ENCODE measurements around the gene KMT5C.

The KMT5C gene

DNA sequence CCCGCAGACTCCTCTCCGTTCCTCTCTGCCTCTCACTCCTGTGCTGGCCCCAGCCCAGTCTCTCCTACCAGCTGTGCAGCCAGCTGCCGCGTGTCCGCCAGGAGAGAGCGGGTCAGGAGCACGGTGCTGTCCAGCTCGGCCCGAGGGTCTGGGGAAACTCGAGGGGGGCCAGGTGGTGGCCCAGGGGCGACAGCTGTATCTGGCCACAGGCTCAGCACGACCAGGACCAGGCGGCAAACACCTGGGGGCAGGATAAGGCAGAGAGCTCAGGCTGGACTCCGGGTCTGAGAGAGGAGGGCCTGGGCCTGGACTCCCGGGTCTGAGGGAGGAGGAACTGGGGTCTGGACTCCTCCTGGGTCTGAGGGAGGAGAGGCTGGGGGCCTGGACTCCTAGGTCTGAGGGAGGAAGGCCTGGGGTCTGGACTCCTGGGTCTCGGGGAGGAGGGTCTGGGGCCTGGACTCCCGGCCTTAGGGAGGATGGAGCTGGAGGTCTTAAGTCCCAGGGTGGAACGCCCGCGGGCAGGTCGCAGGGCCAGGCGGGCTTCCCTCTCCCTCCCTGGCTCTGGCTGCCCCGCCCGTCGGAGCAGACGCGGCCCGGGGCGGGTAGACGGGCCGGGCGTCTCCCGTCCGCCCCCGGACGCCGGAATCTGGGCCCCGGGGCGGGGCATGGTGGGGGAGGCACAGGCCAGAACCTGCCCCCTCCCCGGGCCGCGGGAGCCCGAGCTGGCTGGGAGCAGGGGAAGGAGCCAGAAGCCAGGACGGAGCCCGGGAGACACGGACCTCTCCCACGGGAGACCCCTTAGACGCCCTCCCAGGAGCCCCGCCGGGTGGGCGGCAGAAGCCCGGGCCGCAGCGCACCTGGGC, 29.3 kb downstream of the KMT5C start:
- peak; percentile 79 for DNase-seq (ENCODE audit: low spot score)

DNA sequence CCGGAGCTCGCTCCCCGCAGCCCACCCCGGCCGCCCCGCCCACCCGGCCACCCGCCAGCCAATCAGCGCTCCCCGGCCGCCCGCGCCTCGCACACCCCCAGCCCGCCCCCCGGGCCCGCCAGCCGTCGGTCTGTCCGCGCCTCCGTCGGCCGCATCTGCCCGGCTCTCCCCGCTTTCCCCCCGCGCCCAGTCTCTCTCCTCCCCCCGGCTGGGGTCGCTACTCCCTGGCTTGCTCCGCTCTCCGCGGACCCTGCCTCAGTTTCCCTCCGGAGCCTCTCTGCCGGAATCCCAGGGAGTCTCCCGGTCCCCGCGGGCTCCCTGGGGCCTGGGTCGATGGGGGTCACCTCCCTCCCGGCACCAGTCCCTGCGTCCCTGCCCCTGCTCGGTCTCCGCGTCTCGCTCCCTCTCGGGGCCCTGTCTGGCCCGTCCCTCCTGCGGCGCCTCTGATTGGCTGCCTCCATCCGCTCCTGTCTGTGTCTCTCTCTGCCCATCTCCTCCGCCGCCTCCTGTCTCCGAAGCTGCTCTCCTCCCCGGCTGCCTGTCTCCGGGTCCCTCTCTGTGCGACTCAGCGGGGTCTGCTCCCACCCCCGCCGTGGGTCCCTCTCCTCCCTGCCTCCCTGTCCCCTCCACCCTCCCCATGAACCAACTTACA, 30.1 kb downstream of the KMT5C start:
- DNase-seq (ENCODE audit: low spot score), result peak; percentile 93

DNA sequence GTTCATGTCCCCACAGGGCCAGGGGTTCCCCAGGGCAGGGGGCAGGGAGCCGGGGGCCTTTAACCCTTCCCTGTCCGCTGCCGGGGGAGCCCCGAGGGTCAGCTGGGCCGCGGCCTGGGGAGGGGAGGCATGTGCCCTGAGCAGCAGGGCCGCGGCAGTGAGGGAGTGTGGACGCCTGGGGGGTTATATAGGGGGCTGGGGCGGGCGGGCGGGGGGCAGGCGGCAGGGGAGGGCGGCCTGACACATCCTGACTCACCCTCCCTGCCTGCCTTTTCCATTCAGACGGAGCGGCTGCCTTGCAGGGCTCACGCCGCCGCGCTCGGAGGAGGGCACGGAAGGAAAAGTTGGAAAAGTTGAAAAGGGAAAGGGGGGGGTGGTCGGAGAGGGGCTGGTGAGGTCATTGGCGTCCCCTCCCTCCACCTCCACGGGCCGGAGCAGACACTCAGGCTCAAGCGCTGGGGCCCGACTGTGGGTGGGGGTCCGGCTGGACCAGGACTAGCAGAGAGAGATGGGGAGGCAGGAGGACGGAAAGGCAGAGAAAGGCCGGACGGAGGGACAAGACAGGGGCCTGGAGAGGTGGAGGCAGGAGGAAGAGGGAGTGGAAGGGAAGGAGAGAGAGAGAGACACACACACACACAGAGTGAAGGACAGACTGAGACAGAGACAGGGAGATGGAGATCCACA, 30.8 kb downstream of the KMT5C start, which contains the start of gene IL11:
TSS of gene IL11 (minus strand) at position 159 of the 684 bp plus-strand sequence. CDS start at position 6, 153 bp downstream.
- DNase-seq (ENCODE audit: low spot score), result no peak

DNA sequence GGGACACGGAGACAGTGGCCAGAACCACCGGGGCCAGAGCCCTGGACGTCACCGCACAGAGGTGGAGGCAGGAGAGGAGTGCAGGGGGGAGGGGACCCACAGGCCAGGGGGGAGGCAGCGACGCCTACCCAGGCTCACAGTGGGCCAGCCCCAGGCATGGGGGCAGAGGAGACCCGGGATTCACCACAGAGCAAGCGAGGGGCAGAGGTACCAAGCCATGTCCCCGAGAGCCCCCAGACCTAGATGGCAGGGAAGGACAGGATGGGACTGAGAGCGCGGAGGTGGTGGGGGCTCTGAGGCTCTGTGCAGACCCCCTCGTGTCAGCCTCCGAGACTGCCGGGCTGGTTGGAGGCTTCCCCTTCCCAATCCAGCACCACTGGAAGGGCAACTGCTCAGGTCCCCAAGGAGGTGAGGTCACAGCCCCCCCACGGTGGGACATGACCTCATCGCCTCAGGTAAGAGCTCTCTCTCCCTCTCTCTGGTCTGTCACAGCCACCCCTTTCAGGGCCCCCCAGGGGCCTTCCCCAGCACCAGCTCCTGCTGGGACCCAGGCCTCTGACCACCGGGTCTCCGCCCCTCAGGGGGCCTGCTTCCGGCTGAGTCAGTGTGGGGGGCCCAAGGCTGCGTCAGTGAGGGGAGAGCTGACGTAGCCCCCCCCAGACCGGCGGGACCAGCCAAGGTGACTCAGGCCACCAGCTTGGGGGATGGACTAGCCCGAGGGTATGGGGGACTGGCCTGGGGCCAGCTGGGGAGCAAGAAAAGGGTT, 32.8 kb downstream of the KMT5C start:
- DNase-seq (ENCODE audit: low spot score), result no peak

DNA sequence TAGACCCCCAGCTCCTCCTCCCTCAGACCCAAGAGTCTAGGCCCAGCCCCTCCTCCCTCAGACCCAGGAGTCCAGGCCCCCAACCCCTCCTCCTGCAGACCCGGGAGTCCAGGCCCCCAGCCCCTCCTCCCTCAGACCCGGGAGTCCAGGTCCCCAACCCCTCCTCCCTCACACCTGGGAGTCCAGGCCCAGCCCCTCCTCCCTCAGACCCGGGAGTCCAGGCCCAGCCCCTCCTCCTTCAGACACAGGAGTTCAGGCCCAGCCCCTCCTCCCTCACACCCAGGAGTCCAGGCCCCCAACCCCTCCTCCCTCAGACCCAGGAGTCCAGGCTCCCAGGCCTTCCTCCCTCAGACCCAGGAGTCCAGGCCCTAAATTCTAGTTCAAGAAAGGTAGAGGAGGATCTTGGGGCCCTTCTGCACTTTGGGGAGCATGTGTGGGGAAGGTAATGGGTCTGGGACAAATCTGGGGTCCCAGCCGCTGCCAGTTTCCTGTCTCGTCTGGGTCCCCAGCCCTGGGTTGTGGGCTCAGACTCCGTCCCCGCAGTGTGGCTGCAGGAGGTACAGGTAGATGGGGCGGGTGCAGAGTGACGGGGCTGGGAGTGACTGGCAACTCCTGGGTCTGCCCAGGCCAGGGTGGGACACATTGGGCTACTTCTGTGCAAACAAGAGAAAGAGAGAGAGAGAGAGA, 33.8 kb downstream of the KMT5C start:
- no peak for DNase-seq (ENCODE audit: low spot score)

DNA sequence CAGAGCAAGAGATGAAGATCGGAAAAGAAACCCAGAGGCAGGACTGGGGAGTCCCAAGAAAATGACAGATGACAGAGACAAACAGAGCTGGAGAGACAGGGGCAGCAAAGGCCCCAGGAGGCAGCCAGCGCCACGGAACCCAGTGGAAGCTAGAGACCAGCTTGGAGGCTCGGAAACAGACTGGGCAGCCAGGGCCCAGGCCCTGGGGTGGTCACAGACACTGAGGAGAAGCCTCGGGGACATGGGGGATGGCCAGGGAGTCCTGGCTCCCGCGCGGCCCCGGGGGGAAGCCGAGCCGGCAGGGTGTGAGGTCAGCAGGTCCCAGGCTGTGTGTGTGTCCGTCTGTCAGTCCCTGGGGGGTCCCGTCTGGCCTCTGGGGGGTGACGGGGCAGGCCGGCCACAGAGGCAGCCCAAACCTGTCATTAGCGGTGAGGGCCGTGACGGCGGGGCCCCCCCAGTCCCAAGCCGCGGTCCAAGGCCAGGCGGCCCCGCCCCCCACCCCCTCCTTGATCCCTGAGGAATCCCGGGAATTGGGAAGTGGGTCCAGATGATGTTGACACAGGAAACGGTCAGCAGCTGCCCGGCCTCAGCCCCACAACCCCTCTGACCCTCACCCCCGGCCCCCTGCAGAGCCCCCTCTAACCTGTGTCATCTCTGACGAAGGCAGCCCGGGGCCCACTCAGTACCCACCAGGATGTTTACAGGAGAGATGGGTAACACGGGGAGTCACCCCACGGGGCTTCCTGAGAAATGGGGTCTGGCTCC, 34.5 kb downstream of the KMT5C start:
- peak; percentile 51 for DNase-seq (ENCODE audit: low spot score)

DNA sequence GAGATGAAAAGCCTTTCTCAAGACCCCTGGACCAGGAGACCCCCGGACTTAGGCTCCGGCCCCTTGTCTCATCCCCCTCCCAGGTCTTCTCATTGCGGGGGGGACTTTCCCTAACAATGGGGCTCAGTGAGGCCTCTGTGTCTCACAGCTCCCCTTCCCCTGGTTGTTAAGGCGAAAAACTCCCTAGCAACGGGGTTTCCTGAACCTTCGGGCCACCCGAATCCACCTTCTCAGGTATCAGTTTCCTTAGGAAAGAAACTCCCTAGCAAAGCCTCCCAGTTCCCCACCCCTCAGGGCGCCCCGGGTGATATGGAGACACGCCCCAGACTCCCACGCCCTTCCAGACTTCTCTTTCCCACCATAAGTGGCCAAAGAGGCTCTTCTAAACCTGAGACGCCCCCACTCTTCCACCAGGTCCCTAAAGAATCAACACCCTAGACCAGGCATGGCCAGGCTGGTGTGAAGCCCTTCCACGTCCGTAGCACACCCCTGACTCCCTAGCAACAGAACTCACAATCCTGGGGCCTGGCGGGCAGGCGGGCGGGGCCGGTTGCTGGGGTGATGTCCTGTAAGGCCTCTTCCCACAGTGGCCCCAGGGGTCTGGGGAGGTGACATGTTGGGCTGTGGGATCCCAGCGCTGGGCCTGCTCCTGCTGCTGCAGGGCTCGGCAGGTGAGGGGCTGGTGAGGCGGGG, 36.7 kb downstream of the KMT5C start, which contains the start of gene TMEM190:
TSS of gene TMEM190 (plus strand) at position 586 of the 693 bp plus-strand sequence. CDS start at position 614, 28 bp downstream.
- DNase-seq (ENCODE audit: low spot score), result no peak

DNA sequence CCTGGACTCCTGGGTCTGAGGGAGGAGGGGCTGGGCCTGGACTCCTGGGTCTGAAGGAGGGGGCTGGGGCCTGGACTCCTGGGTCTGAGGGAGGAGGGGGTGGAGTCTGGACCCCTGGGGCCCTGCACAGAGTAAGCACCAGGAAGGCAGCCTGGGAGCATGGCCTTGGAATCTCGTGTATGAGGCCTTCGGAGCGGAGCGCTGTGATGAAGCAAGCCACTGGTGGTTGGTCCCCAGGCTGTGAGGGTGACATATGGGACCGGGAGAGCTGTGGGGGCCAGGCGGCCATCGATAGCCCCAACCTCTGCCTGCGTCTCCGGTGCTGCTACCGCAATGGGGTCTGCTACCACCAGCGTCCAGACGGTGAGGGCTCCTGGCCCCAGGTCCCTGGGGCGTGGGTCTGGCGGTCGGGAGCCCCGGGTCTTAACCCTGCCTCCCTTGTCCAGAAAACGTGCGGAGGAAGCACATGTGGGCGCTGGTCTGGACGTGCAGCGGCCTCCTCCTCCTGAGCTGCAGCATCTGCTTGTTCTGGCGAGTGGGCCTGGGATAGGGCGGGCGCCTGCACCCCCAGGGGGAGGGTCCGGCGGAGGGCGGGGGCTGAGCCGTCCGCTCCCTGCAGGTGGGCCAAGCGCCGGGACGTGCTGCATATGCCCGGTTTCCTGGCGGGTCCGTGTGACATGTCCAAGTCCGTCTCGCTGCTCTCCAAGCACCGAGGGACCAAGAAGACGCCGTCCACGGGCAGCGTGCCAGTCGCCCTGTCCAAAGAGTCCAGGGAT, 37.9 kb downstream of the KMT5C start:
- DNase-seq (ENCODE audit: low spot score), result no peak

DNA sequence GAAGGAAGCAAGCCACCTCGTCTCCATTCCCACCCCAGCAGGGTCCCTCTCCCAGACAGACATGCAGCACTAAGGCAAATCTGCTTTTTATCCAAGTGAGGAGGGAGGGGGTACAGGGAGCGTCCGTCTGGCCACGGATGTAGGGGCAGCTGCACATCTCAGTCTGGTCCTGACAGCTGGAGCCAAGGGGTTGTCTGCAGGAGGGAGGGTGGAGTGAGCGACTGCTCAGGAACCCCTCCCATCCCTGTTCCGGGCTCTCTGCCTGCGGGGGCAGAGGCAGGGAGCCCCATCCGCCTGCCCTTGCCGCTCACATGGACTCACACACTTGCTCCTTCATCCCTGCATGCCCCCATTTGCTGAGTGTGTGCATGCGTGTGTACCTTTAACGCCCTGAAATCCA, 39.5 kb downstream of the KMT5C start:
- DNase-seq (ENCODE audit: low spot score), result no peak

DNA sequence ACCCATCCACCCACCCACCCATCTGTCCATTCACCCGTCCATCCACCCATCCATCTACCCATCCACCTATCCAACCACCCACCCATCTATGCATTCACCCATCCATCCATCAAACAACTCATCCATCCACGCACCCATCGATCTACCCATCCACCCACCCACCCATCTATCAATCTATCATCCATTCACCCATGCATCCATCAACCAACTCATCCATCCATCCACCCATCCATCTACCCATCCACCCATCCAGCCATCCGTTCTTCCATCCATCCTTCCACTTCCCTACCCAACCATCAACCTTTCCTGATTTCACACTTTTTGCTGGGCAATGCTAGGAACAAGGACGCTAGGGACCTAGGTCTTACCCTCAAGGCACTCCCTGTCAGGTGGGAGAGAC, 42.3 kb downstream of the KMT5C start:
- no peak for DNase-seq (ENCODE audit: low spot score)

DNA sequence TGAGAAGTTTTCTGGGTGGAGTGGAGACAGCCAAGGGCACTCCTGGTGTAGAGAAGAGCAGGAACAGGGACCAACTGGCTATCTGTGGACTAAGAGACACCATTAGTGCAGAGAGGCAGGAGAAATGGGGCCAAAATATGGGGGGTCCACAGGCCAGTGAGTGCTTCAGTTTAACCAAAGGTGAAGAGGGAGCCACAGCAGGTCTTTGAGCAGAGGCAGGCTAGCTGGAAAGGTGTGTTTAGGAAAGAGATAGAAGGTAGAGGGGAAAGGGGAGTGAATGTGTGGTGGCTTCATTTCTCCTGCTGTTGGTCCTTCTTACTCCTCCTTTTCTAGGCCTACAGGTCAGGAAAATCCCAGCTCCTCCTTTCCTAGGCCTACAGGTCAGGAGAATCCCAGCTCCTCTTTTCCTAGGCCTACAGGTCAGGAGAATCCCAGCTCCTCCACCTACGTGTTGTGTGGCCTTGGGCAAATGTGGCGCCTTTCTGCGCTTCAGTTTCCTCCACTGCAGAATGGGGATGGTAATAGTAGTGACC, 42.9 kb downstream of the KMT5C start:
- no peak for DNase-seq (ENCODE audit: low spot score)

DNA sequence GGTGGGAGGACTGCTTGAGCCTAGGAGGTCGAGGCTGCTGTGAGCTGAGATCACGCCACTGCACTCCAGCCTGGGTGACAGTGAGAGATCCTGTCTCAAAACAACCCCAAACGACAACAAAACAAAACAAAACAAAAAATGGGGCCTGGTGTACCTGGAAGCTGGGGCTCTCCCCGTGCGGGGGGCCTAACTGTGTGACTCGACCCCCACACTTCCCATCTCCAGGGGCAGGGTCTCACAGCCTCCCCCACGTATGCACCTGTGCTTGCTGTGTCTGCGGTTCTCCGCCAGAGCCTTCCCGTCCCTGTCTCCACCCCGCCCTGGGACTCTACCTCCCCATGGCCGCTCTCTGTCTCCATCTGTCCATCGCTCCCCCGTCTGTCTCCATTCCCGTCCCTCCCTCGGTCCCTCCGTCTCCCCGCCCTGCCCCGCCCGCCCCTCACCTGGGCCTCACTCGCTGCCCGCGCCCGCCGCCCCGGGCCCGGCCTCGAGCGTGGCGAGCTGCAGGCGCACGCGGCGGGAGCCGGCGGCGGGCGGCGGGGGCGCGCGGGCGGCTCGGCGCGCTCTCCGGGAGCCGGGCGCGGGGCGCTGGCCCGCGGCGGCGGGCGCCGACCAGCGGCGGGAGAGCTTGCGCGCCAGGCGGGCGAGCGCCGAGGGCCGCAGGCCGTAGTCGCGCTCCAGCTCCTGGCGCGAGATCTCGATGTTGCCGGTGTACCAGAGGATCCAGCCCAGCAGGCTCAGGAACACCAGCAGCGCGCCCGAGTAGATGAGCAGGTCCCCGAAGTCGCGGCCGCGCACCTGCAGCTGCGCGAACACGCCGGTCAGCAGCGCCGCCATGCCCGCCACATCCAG, 43.8 kb downstream of the KMT5C start:
- peak; percentile 84 for DNase-seq (ENCODE audit: low spot score)

DNA sequence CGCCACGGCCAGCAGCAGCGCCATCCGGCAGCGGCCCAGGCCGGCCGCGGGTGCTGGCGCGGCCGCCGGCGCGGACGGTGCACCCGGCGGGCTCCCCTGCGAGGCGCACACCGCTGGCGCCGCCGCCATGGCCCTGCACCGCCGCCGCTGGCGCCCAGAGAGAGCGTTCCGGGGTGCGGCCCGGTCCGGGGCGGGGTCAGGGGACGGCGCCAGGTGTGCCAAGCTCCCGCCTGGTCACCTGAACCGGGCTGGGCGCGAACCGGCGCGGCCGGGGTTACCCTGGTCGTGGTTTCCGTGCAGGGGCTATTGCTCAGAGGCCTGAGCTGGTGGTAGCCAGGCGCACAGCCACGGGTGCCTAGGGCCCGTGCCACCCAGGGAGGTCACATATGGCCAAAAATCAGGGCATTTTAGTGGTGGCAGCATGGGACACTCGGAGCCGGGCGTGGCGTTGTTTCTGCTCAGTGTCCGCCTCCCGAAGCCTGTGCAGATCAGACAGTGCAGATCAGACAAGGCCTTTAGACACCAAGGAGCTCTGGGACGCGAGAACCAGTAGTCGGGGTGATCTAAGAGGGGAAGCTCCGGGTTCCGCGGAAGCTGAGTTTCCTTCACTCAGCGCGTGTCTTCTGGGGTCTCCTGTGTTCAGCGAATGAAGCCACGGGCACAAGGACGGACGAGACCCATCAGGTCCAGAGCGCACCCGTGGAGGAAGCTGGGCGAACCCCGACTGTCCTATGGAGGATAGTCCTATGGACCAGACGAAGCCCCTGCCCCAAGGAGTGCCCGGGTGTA, 44.6 kb downstream of the KMT5C start, which contains the start of gene TMEM238:
TSS of gene TMEM238 (minus strand) at position 162 of the 789 bp plus-strand sequence. CDS start at position 129, 33 bp downstream.
- DNase-seq (ENCODE audit: low spot score), result no peak

DNA sequence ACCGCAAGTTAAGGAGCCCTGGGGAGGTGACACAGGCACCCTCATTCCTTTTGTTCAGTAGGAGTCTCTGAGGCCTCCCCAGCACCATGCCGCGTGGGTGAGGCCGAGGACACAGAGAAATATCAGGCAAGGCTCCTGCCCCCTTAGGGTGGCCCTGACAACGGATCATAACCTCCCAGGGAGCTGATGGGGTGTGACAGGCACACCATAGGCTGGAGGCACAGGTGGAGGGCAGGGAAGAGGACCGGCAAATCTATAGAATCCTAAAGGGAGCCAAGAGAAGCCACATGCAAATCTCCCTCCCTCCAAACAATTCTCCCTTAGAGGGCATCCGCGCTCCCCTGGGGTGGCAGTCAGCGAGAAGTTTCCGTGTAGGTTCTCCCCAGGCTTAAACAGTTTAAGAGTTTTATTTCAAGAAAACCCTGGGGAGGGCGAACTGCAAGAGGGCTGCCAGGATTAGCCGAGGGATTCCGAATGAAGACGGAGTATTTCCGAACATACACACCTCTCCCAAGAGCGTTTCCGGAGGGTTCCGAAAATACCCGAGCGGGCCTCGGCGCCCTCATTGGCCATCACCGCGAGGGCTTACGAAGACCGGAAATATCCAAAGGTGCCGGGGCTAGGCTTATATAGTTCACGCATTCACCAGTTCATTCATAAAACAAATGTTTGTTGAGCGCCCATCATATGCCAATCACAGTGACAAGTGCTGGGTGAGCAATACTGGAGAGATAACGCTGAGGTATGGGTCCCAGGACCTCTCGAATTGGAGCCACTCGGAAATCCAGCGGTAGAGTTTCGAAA, 45.4 kb downstream of the KMT5C start:
- peak; percentile 83 for DNase-seq (ENCODE audit: low spot score)

DNA sequence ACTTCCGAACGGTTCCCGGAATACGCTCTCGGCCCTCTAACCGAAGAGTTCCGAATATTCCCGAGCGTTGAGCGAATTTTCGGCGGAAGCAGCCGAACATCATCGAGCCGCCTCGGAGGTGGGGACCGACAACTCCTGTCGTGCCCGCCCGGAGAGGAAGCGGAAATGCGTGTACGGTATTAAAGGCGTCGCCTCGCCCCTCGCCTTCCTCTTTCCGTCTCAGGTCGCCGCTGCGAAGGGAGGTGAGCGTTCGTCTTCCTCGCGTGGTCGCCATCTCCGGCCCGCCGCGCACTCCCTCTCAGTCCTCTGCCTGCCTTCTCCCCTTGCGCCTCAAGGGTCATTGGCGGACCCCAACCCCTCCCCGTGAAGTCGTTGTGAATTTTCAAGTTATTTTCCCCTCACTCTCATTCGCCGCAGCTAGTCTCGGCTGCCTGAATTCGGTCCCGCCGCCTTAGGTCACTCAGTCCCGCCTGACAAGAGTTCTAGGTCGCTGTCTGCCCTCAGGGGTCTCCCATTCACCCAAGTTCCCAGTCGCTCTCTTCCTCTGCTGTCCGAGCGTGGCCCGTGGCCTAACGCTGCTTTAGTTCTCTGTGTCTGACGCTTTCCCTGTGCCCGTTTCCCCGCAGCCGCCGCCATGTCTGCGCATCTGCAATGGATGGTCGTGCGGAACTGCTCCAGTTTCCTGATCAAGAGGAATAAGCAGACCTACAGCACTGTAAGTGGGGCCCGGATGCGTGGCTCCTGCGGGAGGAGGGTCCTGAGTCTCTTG, 46.2 kb downstream of the KMT5C start, which contains the start of gene RPL28:
TSS of gene RPL28 (plus strand) at position 209 of the 769 bp plus-strand sequence. CDS start at position 635, 426 bp downstream.
- peak; percentile 89 for DNase-seq (ENCODE audit: low spot score)

Data from iPS-NIHi11 (cell line).